DMS79 (cell line): ENCODE results near the gene PLEKHA6.
A peak's percentile ranks its signal among the peaks of the same experiment; 100 is the strongest.
"Not testable (repeated sequence)": the region's sequence is repeated elsewhere in the genome, so short reads cannot be mapped to it uniquely, and the experiment has no call there.

Experiments used
- DNase-seq: peaks from one replicate; lab custom pipeline; 2025; lab: John Stamatoyannopoulos, UW

The PLEKHA6 gene

GRCh38 chr1:204310970-204311369 lies 48.8 kb downstream of the PLEKHA6 start:
- not testable (repeated sequence) for DNase-seq

GRCh38 chr1:204308023-204308628 lies 51.6 kb downstream of the PLEKHA6 start:
- peak; percentile 60 for DNase-seq

- peak; percentile 94 for DNase-seq
These were observed 52.3 kb downstream of the PLEKHA6 start for GRCh38 chr1:204307334-204307883.

GRCh38 chr1:204306076-204306475 lies 53.7 kb downstream of the PLEKHA6 start:
- no peak for DNase-seq

GRCh38 chr1:204304067-204304466 lies 55.7 kb downstream of the PLEKHA6 start:
- no peak for DNase-seq

- DNase-seq = no peak
These were observed 57.0 kb downstream of the PLEKHA6 start for GRCh38 chr1:204302769-204303168.

- no peak for DNase-seq
These were observed 58.4 kb downstream of the PLEKHA6 start for GRCh38 chr1:204301171-204301957.

- DNase-seq = no peak
These were observed 59.8 kb downstream of the PLEKHA6 start for GRCh38 chr1:204299814-204300365.

GRCh38 chr1:204296431-204296988 lies 63.2 kb downstream of the PLEKHA6 start:
- DNase-seq = no peak

- no peak for DNase-seq
These were observed 64.1 kb downstream of the PLEKHA6 start for GRCh38 chr1:204295671-204296070.

- no peak for DNase-seq
These were observed 65.4 kb downstream of the PLEKHA6 start for GRCh38 chr1:204294357-204294756.

GRCh38 chr1:204293605-204294337 lies 66.0 kb downstream of the PLEKHA6 start:
- no peak for DNase-seq

GRCh38 chr1:204292740-204293139 lies 67.0 kb downstream of the PLEKHA6 start:
- DNase-seq = no peak

- DNase-seq = no peak
These were observed 70.4 kb downstream of the PLEKHA6 start for GRCh38 chr1:204289280-204289679.

GRCh38 chr1:204288021-204288588 lies 71.6 kb downstream of the PLEKHA6 start:
- peak; percentile 73 for DNase-seq

GRCh38 chr1:204287466-204287891 lies 72.2 kb downstream of the PLEKHA6 start:
- no peak for DNase-seq

GRCh38 chr1:204286831-204287421 lies 72.8 kb downstream of the PLEKHA6 start:
- DNase-seq = peak; percentile 57

- DNase-seq = no peak
These were observed 73.4 kb downstream of the PLEKHA6 start for GRCh38 chr1:204286315-204286714.

- DNase-seq = no peak
These were observed 74.1 kb downstream of the PLEKHA6 start for GRCh38 chr1:204285436-204286305.

GRCh38 chr1:204284929-204285328 lies 74.8 kb downstream of the PLEKHA6 start:
- no peak for DNase-seq
